ENCODE data around the gene GPR55. TPM values are rescaled to one million over a fixed set of nuclear protein-coding genes. Genes with fewer than 3 reads are reported as not detected.

GPR55 gene
- total RNA-seq, 2 experiments from 2014 or later = 7.3 to 7.4 TPM

- peak; percentile 48 for DNase-seq
- H3K36me3 Mint-ChIP-seq (ENCODE audit: low read depth) = no peaks in the 10 kb centered on the region
- H3K27ac Mint-ChIP-seq = peak overlapping the region; percentile 21
- no peaks in the 10 kb centered on the region for H3K9me3 Mint-ChIP-seq
- ChIA-PET CTCF (interaction anchor here (1.0 to 11.5 kb wide), 2 partner anchors 46 to 85 kb away, joined by 4 to 230 read pairs; no protein-coding TSS in a partner anchor), POLR2A (interaction anchor here (1.2 to 1.3 kb wide), 2 partner anchors 25 to 86 kb away, joined by 3 to 4 read pairs; partner anchors contain the start of gene GPR55)
- H3K4me3 Mint-ChIP-seq = no peak overlapping the region
- peaks cover 23% of the 10 kb centered on the region for H3K4me1 Mint-ChIP-seq
- peaks cover 30% of the 10 kb centered on the region for H3K27me3 Mint-ChIP-seq
Observed at GRCh38 chr2:230899786-230900185, 25.3 kb downstream of the GPR55 start.

DNA sequence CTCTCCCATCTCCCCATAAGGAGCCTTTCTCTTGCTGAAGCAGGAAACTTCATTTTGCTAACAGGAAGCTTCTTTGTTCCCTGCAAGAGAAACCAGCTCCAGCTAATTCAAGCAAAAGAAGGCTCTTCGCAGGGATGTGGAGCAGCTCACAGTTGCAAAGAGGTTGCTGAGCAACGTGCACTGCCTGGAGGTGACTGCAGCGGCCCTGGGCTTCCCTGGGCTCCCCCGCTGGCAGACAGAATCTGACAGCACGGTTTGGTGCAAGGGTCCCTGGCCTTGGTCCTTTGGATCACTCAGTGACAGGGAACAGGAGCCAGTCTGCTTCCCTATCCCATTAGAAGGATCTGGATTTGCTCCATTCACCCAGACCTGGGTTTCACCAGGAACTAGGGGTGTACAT, 25.8 kb downstream of the GPR55 start:
- Mint-ChIP-seq H3K9me3 (no peaks in the 10 kb centered on the region), H3K27me3 (peaks cover 33% of the 10 kb centered on the region), H3K27ac (no peak overlapping the region), H3K36me3 (ENCODE audit: low read depth) (no peaks in the 10 kb centered on the region), H3K4me3 (no peak overlapping the region), H3K4me1 (peaks cover 26% of the 10 kb centered on the region)
- DNase-seq = peak; percentile 13
- ChIA-PET POLR2A (interaction anchor here (1.2 kb wide), 1 partner anchor 86 kb away, joined by 3 read pairs; no protein-coding TSS in a partner anchor), CTCF (interaction anchor here (1.0 to 11.5 kb wide), 2 partner anchors 45 to 86 kb away, joined by 4 to 230 read pairs; no protein-coding TSS in a partner anchor)

- Mint-ChIP-seq H3K36me3 (ENCODE audit: low read depth) (no peaks in the 10 kb centered on the region), H3K4me1 (peaks cover 29% of the 10 kb centered on the region), H3K4me3 (no peak overlapping the region), H3K9me3 (no peaks in the 10 kb centered on the region), H3K27me3 (peaks cover 33% of the 10 kb centered on the region), H3K27ac (no peak overlapping the region)
- POLR2A ChIA-PET = interaction anchor here (1.2 kb wide), 1 partner anchor 27 kb away, joined by 4 read pairs; no protein-coding TSS in a partner anchor
- CTCF ChIA-PET = interaction anchor here (1.0 to 11.5 kb wide), 3 partner anchors 45 to 86 kb away, joined by 4 to 230 read pairs (median 8); no protein-coding TSS in a partner anchor
- DNase-seq = peak; percentile 11
Observed at GRCh38 chr2:230898713-230899091, 26.3 kb downstream of the GPR55 start.

DNA sequence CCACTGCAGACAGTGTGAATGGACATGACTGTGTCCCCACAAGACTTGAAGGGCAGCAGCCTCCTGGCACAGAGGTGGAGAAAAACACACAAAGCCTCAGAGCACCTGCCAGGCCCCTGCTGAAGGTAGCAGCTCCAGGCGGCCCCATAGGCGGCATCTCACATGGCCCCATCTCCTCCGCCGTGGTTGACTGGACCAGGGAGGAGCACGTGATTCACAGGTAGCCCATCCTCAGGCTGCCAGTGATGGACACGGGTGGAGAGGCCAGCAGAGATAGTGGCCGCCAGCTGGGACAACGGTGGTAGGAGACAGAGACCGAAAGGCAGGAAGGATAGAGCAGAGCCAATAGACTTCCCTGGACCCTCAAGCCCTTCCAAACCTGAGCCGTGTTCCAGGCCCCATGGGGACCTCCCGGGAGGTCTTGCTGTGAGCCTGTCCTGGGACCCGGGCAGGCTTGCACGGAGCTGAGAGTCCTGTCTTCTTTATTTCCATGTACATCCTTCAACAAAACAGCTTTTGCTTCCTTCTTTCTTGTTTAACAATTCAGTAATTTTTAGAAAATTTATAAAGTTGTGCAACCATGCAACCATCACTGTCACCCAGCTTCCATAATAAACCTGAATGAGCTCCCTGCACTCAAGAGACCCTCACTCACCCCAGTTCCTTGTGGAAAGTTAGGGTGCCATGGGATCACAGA, 26.9 kb downstream of the GPR55 start:
- peaks cover 32% of the 10 kb centered on the region for H3K27me3 Mint-ChIP-seq
- H3K36me3 Mint-ChIP-seq (ENCODE audit: low read depth) = no peaks in the 10 kb centered on the region
- no peaks in the 10 kb centered on the region for H3K9me3 Mint-ChIP-seq
- peaks cover 31% of the 10 kb centered on the region for H3K4me1 Mint-ChIP-seq
- no peak overlapping the region for H3K4me3 Mint-ChIP-seq
- no peak overlapping the region for H3K27ac Mint-ChIP-seq
- CTCF ChIA-PET = interaction anchor here (1.8 to 11.5 kb wide), 2 partner anchors 74 to 87 kb away, joined by 8 to 230 read pairs; no protein-coding TSS in a partner anchor
- POLR2A ChIA-PET = interaction anchor here (1.2 kb wide), 1 partner anchor 27 kb away, joined by 4 read pairs; no protein-coding TSS in a partner anchor
- no peak for DNase-seq

DNA sequence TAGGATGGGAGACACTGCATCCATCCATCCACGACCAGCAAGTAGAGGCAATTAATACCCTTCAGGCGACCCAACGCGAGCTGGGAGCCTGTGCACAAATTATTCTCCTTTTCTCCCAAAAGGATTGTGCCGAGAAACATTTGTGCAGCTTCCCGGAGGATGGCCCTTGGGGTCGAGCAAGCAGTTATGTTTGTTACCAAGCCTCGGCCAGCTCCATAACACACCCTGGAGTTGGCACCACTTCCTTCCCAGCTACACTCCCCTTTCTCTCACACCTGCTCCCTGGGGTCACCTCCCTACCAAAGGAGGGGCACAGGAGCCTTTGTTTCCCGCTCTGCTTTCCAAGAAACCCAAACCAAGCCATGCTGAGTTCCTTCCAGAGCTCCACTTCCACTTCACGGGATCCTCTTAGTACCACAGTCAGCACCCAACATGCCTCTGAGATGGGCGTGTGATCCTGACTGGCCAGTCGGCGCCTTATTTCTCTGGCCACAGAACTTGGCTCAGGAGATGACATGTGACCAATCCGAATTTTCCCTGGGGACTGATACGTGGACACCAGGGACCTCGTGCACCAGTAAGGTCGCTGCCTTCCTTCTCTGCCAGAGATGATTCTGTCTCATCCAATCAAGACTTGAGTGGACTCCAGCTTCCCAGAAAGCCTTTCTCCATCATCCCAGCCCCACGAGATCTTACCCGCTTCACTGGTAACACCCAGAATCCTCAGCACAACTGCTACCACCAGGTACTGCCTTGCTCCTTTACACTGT, 28.5 kb downstream of the GPR55 start:
- DNase-seq = peak; percentile 12
- H3K27ac Mint-ChIP-seq = no peak overlapping the region

GRCh38 chr2:230895536-230896345, 29.3 kb downstream of the GPR55 start:
- H3K27me3 Mint-ChIP-seq = peaks cover 37% of the 10 kb centered on the region
- H3K4me3 Mint-ChIP-seq = no peak overlapping the region
- H3K4me1 Mint-ChIP-seq = peaks cover 24% of the 10 kb centered on the region
- no peaks in the 10 kb centered on the region for H3K9me3 Mint-ChIP-seq
- ChIA-PET CTCF (interaction anchor here (11.5 kb wide), 1 partner anchor 89 kb away, joined by 230 read pairs; no protein-coding TSS in a partner anchor), POLR2A (interaction anchor here (1.6 kb wide), 1 partner anchor 89 kb away, joined by 5 read pairs; no protein-coding TSS in a partner anchor)
- no peaks in the 10 kb centered on the region for H3K36me3 Mint-ChIP-seq (ENCODE audit: low read depth)
- H3K27ac Mint-ChIP-seq = no peak overlapping the region
- no peak for DNase-seq

More for the DNA sequence above, 28.5 kb downstream of the GPR55 start:
- H3K4me1 Mint-ChIP-seq = peaks cover 24% of the 10 kb centered on the region
- CTCF ChIA-PET = interaction anchor here (1.8 to 11.5 kb wide), 2 partner anchors 72 to 88 kb away, joined by 8 to 230 read pairs; no protein-coding TSS in a partner anchor
- H3K36me3 Mint-ChIP-seq (ENCODE audit: low read depth) = no peaks in the 10 kb centered on the region
- H3K4me3 Mint-ChIP-seq = no peak overlapping the region
- POLR2A ChIA-PET = interaction anchor here (1.5 to 1.6 kb wide), 2 partner anchors 12 to 88 kb away, joined by 4 to 5 read pairs; no protein-coding TSS in a partner anchor
- H3K27me3 Mint-ChIP-seq = peaks cover 38% of the 10 kb centered on the region
- H3K9me3 Mint-ChIP-seq = no peaks in the 10 kb centered on the region

DNA sequence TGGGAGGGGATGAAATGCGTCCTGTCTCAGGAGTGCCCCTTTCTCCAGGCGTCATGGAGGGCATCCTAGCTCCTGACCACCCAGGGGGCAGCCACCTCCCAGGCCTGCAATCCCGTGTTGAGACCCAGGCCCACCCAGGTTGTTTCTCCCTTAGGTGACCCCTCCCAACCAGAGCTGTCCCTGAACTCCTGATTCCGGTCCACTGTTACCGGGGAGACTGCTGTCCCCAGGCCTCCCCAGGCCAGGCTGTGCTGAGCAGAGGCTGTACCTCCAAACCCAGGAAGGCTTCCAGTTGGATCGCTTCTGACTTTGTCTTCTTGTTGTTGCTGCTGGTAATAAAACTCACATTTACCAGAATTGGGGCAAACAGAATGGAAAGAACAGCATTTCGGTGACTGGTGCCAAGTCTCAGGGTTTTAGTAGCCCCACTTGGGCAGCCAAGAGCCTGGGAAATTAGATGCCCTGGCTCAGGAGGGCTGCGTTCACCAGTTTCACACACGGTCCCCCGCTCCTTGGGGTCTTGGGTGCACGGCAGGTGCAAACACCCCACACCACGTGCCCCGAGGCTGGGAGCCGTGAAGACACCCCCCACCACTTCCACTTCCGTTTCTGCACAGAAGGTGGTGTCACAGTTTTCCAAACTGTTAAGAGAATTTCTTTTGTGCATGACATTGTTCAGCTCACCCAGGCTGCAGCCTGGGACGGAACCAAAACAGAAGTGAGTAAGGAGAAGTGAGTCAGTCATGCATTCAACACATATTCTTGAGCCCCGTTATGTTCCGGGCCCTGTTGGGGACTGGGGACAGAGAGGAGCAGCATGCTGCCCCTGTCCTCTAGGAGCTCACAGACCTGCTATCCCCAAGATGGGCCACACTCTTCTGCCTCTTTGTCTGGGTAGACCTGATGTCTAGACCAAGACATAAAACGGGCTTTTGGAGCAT, 30.9 kb downstream of the GPR55 start:
- Mint-ChIP-seq H3K4me1 (peaks cover 13% of the 10 kb centered on the region), H3K4me3 (no peak overlapping the region), H3K36me3 (ENCODE audit: low read depth) (no peaks in the 10 kb centered on the region), H3K27me3 (peaks cover 35% of the 10 kb centered on the region), H3K27ac (no peak overlapping the region), H3K9me3 (no peaks in the 10 kb centered on the region)
- DNase-seq = no peak
- CTCF ChIA-PET = no interaction called here
- POLR2A ChIA-PET = interaction anchor here (1.1 kb wide), 1 partner anchor 94 kb away, joined by 3 read pairs; no protein-coding TSS in a partner anchor

DNA sequence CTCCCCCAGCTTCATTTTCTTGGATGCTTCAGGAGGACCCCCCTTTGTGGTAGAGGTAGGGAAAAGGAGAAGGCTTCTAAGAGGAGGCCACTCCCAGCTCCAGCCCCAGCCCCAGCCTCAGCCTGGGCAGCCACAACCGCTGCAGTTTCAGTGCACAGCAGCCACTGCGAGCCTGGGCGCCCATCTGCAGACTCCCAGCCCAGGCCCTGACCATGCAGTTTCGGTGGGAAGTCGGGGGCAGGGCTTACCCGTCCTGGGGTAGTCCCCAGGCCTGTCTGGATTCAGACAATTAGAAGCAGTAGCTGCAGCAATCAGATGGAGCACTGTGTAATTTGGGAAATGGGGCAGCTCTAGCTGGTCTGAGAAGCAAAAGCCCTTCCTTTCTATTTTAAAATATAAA, 31.7 kb downstream of the GPR55 start:
- Mint-ChIP-seq H3K27ac (no peak overlapping the region), H3K27me3 (peaks cover 37% of the 10 kb centered on the region), H3K9me3 (no peaks in the 10 kb centered on the region), H3K4me1 (peaks cover 13% of the 10 kb centered on the region), H3K36me3 (ENCODE audit: low read depth) (no peaks in the 10 kb centered on the region), H3K4me3 (no peak overlapping the region)
- POLR2A ChIA-PET = interaction anchor here (1.0 to 1.1 kb wide), 2 partner anchors 70 to 94 kb away, joined by 3 read pairs; no protein-coding TSS in a partner anchor
- DNase-seq = no peak
- CTCF ChIA-PET = interaction anchor here (1.7 kb wide), 1 partner anchor 9 kb away, joined by 7 read pairs; no protein-coding TSS in a partner anchor

DNA sequence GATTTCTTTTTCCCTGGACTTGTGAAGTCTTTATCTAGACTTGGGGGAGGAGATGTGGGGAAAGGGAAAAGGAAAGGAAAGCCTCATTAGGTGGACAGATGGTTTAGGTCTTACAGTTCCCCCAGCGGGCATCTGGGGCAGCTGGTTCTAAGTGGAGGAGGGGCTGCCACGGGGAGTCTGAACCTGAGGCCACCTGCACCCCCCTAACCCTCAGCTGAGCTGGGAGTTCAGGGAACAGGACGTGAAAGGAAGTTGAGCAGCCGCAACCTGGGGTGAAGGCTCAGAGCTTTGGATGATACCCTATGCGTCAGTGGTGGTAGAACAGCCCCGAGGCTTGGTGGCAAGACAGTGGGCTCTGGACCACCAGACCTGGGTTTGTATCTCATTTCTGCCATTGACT, 33.5 kb downstream of the GPR55 start:
- H3K4me1 Mint-ChIP-seq = peaks cover 13% of the 10 kb centered on the region
- POLR2A ChIA-PET = interaction anchor here (0.9 to 1.0 kb wide), 2 partner anchors 14 to 25 kb away, joined by 3 read pairs; no protein-coding TSS in a partner anchor
- no peak overlapping the region for H3K4me3 Mint-ChIP-seq

DNA sequence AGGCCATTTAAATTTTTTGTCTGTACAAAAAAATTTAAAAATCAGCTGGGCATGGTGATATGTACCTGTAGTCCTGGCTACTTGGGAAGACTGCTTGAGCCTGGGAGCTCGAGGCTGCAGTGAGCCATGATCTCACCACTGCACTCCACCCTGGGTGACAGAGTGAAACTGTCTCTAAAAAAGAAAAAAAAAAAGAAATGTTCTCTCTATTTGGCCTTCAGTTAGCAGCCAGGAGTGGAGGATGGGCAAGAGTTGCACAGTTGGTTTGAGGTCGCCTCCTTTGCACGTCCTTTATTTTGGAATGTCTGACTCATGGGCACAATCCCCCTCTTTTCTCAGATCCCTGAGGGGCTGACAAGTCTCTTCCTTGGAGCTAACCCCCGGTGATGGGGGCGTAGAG, 34.0 kb downstream of the GPR55 start:
- no peak for DNase-seq
- no peak overlapping the region for H3K27ac Mint-ChIP-seq
- H3K4me3 Mint-ChIP-seq = no peak overlapping the region
- H3K36me3 Mint-ChIP-seq (ENCODE audit: low read depth) = no peaks in the 10 kb centered on the region
- peaks cover 25% of the 10 kb centered on the region for H3K27me3 Mint-ChIP-seq
- peaks cover 13% of the 10 kb centered on the region for H3K4me1 Mint-ChIP-seq
- ChIA-PET CTCF (interaction anchor here (0.7 to 1.6 kb wide), 5 partner anchors 21 to 97 kb away, joined by 3 to 4 read pairs (median 3); no protein-coding TSS in a partner anchor), POLR2A (interaction anchor here (0.9 kb wide), 1 partner anchor 24 kb away, joined by 3 read pairs; no protein-coding TSS in a partner anchor)
- no peaks in the 10 kb centered on the region for H3K9me3 Mint-ChIP-seq

More for the DNA sequence above, 33.5 kb downstream of the GPR55 start:
- no peaks in the 10 kb centered on the region for H3K9me3 Mint-ChIP-seq
- peaks cover 26% of the 10 kb centered on the region for H3K27me3 Mint-ChIP-seq
- no peak overlapping the region for H3K27ac Mint-ChIP-seq
- no peaks in the 10 kb centered on the region for H3K36me3 Mint-ChIP-seq (ENCODE audit: low read depth)
- CTCF ChIA-PET = interaction anchor here (0.7 to 1.7 kb wide), 6 partner anchors 11 to 96 kb away, joined by 3 to 7 read pairs (median 3); no protein-coding TSS in a partner anchor
- DNase-seq = no peak

- POLR2A ChIA-PET = no interaction called here
- H3K36me3 Mint-ChIP-seq (ENCODE audit: low read depth) = no peaks in the 10 kb centered on the region
- H3K27me3 Mint-ChIP-seq = peaks cover 25% of the 10 kb centered on the region
- no peak overlapping the region for H3K4me3 Mint-ChIP-seq
- CTCF ChIA-PET = interaction anchor here (0.9 to 1.1 kb wide), 2 partner anchors 43 to 66 kb away, joined by 3 read pairs; no protein-coding TSS in a partner anchor
- DNase-seq = no peak
- no peak overlapping the region for H3K27ac Mint-ChIP-seq
- no peaks in the 10 kb centered on the region for H3K9me3 Mint-ChIP-seq
- H3K4me1 Mint-ChIP-seq = peaks cover 13% of the 10 kb centered on the region
Observed at GRCh38 chr2:230890646-230891045, 34.4 kb downstream of the GPR55 start.
